ENCODE measurements around the gene ITSN1.

ITSN1 gene

DNA sequence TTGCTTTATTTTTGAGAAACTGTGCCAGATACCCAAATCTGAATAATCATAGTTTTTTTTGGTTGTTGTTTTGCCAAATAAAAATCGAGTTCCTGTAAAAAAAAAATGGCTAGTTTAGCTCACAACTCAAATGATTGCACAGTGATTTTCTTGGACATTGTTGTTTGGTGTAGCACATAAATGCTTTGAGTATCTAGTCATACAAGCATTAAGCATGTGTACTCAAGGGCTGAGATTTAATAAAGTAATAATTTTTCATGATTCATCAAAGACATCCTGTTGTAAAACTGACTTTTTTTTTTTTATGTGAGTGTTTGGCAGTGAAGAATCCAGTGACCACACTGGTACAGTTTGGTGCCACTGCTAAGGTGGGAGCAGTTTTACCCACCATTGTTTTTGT, 18.8 kb downstream of the ITSN1 start:
- no peak overlapping the region for H3K4me3 Mint-ChIP-seq
- TF ChIP-seq, protein P1, sequence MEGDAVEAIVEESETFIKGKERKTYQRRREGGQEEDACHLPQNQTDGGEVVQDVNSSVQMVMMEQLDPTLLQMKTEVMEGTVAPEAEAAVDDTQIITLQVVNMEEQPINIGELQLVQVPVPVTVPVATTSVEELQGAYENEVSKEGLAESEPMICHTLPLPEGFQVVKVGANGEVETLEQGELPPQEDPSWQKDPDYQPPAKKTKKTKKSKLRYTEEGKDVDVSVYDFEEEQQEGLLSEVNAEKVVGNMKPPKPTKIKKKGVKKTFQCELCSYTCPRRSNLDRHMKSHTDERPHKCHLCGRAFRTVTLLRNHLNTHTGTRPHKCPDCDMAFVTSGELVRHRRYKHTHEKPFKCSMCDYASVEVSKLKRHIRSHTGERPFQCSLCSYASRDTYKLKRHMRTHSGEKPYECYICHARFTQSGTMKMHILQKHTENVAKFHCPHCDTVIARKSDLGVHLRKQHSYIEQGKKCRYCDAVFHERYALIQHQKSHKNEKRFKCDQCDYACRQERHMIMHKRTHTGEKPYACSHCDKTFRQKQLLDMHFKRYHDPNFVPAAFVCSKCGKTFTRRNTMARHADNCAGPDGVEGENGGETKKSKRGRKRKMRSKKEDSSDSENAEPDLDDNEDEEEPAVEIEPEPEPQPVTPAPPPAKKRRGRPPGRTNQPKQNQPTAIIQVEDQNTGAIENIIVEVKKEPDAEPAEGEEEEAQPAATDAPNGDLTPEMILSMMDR (IDR thresholded peaks at IDR 0.05; ENCODE audit: unreplicated experiment in 3 of 3), result no peak
- H3K27me3 Mint-ChIP-seq (ENCODE audit: low read depth), result no peaks in the 10 kb centered on the region
- peaks cover 9% of the 10 kb centered on the region for H3K9me3 Mint-ChIP-seq
- no peak overlapping the region for H3K27ac Mint-ChIP-seq
- peaks cover 14% of the 10 kb centered on the region for H3K4me1 Mint-ChIP-seq
- H3K36me3 Mint-ChIP-seq (ENCODE audit: low read depth), result peaks cover 28% of the 10 kb centered on the region

DNA sequence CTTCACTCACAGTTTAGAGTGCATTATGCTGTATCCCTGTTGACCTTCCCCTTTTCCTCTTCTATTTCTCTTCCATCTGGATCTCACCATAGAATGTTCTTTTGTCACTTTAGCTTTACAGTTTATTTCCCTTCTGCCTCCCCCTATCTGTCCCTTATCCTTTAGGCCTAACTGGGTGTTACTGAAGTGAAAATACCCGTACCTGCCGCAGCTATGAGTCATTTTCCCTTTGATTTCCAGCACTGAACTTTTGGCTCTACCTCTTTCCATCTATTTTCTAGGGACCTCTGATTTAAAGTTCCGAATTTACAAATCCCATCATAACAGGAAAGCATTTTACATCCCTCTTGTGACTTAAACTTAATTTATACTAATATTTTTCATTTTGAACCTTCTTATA, 19.7 kb downstream of the ITSN1 start:
- peaks cover 27% of the 10 kb centered on the region for H3K36me3 Mint-ChIP-seq (ENCODE audit: low read depth)
- no peak overlapping the region for H3K4me3 Mint-ChIP-seq
- H3K27me3 Mint-ChIP-seq (ENCODE audit: low read depth), result no peaks in the 10 kb centered on the region
- TF ChIP-seq, protein P1 (IDR thresholded peaks at IDR 0.05; ENCODE audit: unreplicated experiment in 3 of 3), result no peak
- H3K4me1 Mint-ChIP-seq, result peaks cover 13% of the 10 kb centered on the region
- peaks cover 9% of the 10 kb centered on the region for H3K9me3 Mint-ChIP-seq
- H3K27ac Mint-ChIP-seq, result no peak overlapping the region

DNA sequence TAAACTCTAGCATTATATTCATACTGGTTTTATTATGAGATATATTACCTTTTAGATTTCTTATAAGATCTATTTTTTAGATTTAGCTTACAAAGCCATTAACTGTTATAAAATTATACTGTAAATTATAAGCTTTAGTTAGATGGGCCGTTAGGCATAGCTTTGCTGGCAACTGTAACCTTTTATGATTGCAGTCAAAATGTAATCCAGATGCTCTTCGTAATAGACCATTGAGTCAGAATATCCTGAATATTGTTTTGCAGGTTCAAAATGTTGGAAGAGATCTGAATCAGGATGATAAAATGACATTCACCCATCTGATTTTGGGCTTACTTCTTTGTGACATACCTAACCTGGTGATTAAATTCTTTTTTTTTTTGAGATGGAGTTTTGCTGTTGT, 20.9 kb downstream of the ITSN1 start:
- Mint-ChIP-seq H3K4me3 (no peak overlapping the region), H3K27ac (no peak overlapping the region), H3K27me3 (ENCODE audit: low read depth) (no peaks in the 10 kb centered on the region), H3K36me3 (ENCODE audit: low read depth) (peaks cover 22% of the 10 kb centered on the region), H3K4me1 (peaks cover 13% of the 10 kb centered on the region), H3K9me3 (peaks cover 9% of the 10 kb centered on the region)
- TF ChIP-seq, protein P1 (IDR thresholded peaks at IDR 0.05; ENCODE audit: unreplicated experiment in 3 of 3), result no peak

DNA sequence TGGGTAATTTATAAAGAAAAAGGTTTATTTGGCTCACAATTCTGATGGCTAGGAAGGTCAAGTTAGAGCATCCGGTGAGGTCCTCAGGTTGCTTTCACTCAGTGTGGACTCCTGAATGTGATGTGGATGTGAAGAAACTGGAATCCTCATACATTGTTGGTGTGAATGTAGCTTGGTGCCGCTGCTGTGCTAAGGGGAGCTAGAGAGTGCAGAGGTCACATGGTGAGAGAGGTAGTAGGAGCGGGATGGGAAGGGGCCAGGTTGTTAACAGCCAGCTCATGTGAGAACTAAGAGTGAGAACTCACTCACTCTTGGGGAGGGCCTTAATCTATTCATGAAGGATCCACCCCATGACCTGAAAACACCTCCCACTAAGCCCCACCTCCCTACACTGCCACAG, 21.8 kb downstream of the ITSN1 start:
- TF ChIP-seq, protein P1 (IDR thresholded peaks at IDR 0.05; ENCODE audit: unreplicated experiment in 3 of 3), result no peak

DNA sequence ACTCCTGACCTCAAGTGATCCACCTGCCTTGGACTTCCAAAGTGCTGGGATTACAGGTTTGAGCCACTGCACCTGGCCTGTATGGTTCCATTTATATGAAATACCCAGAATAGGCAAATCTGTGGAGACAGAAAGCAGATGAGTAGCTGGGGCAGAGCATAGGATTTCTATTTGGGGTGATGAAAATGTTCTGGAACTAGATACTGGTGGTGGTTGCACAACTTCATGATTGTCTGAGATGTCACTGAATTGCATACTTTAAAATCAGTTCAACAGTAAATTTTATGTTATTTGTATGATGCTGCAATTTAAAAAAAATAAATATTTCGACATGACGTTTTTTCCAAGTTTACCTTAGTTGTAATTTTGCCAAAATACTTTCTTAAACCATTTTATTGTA, 23.9 kb downstream of the ITSN1 start:
- H3K27ac Mint-ChIP-seq, result no peak overlapping the region
- peaks cover 6% of the 10 kb centered on the region for H3K9me3 Mint-ChIP-seq
- no peak overlapping the region for H3K4me3 Mint-ChIP-seq
- TF ChIP-seq, protein P1 (IDR thresholded peaks at IDR 0.05; ENCODE audit: unreplicated experiment in 3 of 3), result no peak
- peaks cover 9% of the 10 kb centered on the region for H3K36me3 Mint-ChIP-seq (ENCODE audit: low read depth)
- no peaks in the 10 kb centered on the region for H3K27me3 Mint-ChIP-seq (ENCODE audit: low read depth)
- peaks cover 4% of the 10 kb centered on the region for H3K4me1 Mint-ChIP-seq

More for the DNA sequence above, 21.8 kb downstream of the ITSN1 start:
- no peak overlapping the region for H3K4me3 Mint-ChIP-seq
- H3K9me3 Mint-ChIP-seq, result peaks cover 9% of the 10 kb centered on the region
- peaks cover 22% of the 10 kb centered on the region for H3K36me3 Mint-ChIP-seq (ENCODE audit: low read depth)
- H3K27ac Mint-ChIP-seq, result no peak overlapping the region
- no peaks in the 10 kb centered on the region for H3K27me3 Mint-ChIP-seq (ENCODE audit: low read depth)
- peaks cover 13% of the 10 kb centered on the region for H3K4me1 Mint-ChIP-seq

DNA sequence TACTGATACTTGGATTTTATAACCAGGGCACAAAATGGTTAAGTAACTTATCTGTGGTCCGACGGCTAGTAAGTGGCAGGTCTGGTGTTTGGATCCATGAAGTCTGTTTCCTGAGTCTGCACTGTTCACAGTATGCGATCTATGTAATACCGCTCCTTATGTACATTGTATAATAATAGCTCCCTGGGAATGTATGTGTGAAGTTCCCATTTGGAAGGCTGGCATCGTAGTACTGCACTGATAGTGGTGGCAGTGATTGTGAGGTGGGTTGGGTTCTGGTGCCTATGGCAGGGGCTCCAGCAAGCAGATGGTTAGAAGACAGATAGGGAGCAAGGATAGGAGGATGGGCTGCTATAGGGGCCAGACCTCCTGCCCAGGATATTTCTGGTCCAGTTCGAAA, 25.3 kb downstream of the ITSN1 start:
- TF ChIP-seq, protein P1 (IDR thresholded peaks at IDR 0.05; ENCODE audit: unreplicated experiment in 3 of 3), result no peak
- H3K4me1 Mint-ChIP-seq, result peaks cover 4% of the 10 kb centered on the region
- H3K27me3 Mint-ChIP-seq (ENCODE audit: low read depth), result no peaks in the 10 kb centered on the region
- H3K9me3 Mint-ChIP-seq, result no peaks in the 10 kb centered on the region
- H3K36me3 Mint-ChIP-seq (ENCODE audit: low read depth), result peaks cover 3% of the 10 kb centered on the region
- H3K4me3 Mint-ChIP-seq, result no peak overlapping the region
- H3K27ac Mint-ChIP-seq, result no peak overlapping the region
